H1 (cell line): ENCODE measurements around the gene SLC35F3. TPM values are rescaled to one million over a fixed set of nuclear protein-coding genes. Genes with fewer than 3 reads are reported as not detected.

Experiments
- FOSL1 ChIP-seq: IDR thresholded peaks from 2 replicates; pipeline ENCODE4 v1.6.1; 2011; ENCODE audit warnings: mild to moderate bottlenecking, low read depth, low read length, moderate library complexity; ENCODE audit not compliant: insufficient read depth
- RNF2 ChIP-seq: fragments of 200-900, 300-1000 bp; sonication (generic); IDR thresholded peaks from 2 replicates; pipeline ENCODE4 v1.7.1; 2016; ENCODE audit warnings: borderline replicate concordance, low read depth, mild to moderate bottlenecking, antibody characterized with exemption, low read length; ENCODE audit not compliant: poor library complexity, severe bottlenecking; ENCODE audit errors: missing control alignments
- polyA plus RNA-seq, 7 experiments: library from polyadenylated mRNA; depleted of rRNA in 3 of 7; stranded (reverse) in 5 of 7; unstranded in 2 of 7; fragments of >200 nt in 5 of 7; fragments of 200-250 nt in 2 of 7; gene quantifications; 1 replicate in 5 of 7; 2 replicates in 1 of 7; 4 replicates in 1 of 7; pipeline versions ENCODE4 v1.2.1 to v1.2.3, GENCODE V29; 2011 to 2013; ENCODE audit warnings: missing spikeins in 2 of 7, mixed read lengths in 2 of 7
- total RNA-seq: library from RNA; stranded (reverse); fragmentation: NEBNext Ultra II Directional; extraction: Animal tissue kit (Norgen Biotek cat#: 25700); gene quantifications from 2 replicates; pipeline ENCODE4 v1.2.1, GENCODE V29; 2021

SLC35F3 gene
- total and polyA plus RNA-seq, 2 of the 8 experiments (the other 6 are each of a cell fraction or from before 2014, with no cell fraction given), result 0.78 to 1.2 TPM

DNA sequence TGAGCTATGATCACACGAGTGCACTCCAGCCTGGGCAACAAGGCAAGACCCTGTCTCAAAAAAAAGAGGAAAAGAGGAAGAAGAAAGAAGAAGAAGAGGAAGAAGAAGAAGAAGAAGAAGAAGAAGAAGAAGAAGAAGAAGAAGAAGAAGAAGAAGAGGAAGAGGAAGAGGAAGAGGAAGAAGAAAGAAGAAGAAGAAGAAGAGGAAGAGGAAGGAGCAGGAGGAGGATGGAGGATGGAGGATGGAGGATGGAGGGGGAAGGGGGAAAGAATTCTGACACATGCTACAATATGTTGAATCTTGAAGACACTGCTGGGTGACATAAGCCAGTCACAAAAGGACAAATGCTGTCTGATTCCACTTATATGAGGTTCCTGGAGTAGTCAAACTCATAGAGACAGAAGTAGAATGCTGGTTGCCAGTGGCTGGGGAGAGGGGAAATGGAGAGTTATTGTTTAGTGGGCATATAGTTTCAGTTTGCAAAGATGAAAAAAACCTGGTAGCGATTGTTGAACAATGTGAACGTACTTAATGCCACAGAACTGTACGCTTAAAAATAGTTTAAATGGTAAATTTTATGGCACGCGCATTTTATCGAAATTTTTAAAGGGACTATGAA is 421.5 kb downstream of the SLC35F3 start (continued):
- TF ChIP-seq RNF2 (no peak), FOSL1 (no peak)
